Psoas muscle (tissue), 8 donors: ENCODE data around the gene JOSD2. TPM values are rescaled to one million over a fixed set of nuclear protein-coding genes. Genes with fewer than 3 reads are reported as not detected.

Experiments
- ATAC-seq, 4 donors: fragments of 200-7000 bp; cut with Tn5 transposase; one replicate each; pipeline ENCODE4 v1.9.1; 2020; ENCODE audit warnings: moderate library complexity in 3 of 4, mild to moderate bottlenecking in 2 of 4
- DNase-seq, 2 donors: peaks; one replicate each; pipeline ENCODE4 v3.0.0-alpha.2; 2020
- H3K27ac ChIP-seq: fragments of 200-600 bp; one replicate; pipeline ENCODE4 v1.8.0; 2022
- H3K27me3 ChIP-seq, 3 donors: fragments of 200-600 bp in 1 of 3; one replicate each; pipeline versions ENCODE4 v1.6.1 to v1.8.0; 2013 to 2022; ENCODE audit warnings: low read length in 2 of 3, mild to moderate bottlenecking in 2 of 3, moderate library complexity in 1 of 3; ENCODE audit not compliant: insufficient read depth in 3 of 3
- H3K36me3 ChIP-seq, 2 donors: fragments of 200-600 bp in 1 of 2; one replicate each; pipeline versions ENCODE4 v1.6.1 to v1.8.0; 2013 to 2022; ENCODE audit warnings: low read depth in 1 of 2, mild to moderate bottlenecking in 1 of 2, moderate library complexity in 1 of 2; ENCODE audit not compliant: insufficient read depth in 1 of 2
- H3K4me1 ChIP-seq: fragments of 200-600 bp; one replicate; pipeline ENCODE4 v1.8.0; 2022
- H3K4me3 ChIP-seq: fragments of 200-600 bp; one replicate; pipeline ENCODE4 v1.8.0; 2022; ENCODE audit warnings: mild to moderate bottlenecking
- H3K9me3 ChIP-seq: fragments of 200-600 bp; one replicate; pipeline ENCODE4 v1.8.0; 2022
- WGBS, 3 donors: extraction: QIAGEN DNeasy Blood & Tissue Kit; methylation state at CpG; one replicate each; pipeline versions ENCODE4 v1.1.6 to v1.1.7; 2013; 5-methylcytosine and 5-hydroxymethylcytosine counted together
- intact Hi-C, 2 donors: fragments of 100-400 bp; cut with DNase I; formaldehyde crosslinking; loops; one replicate each; pipeline versions ENCODE4 v1.11.0 to v1.14.2; 2022
- long read RNA-seq, 2 donors: library from polyadenylated mRNA; unstranded; transcript quantifications; one replicate each; pipeline ENCODE4 v2.0.0, GENCODE V29; 2021
- polyA plus RNA-seq, 3 donors: library from polyadenylated mRNA; stranded (reverse); fragments of 200-250 nt; gene quantifications; one replicate each; pipeline ENCODE4 v1.2.3, GENCODE V29; 2013
- total RNA-seq, 4 donors: library from RNA; stranded (reverse); fragmentation: NEBNext Ultra II Directional in 2 of 4; extraction: Animal tissue kit (Norgen Biotek cat#: 25700) in 2 of 4; gene quantifications; one replicate each; pipeline versions ENCODE4 v1.2.1 to v1.2.4, GENCODE V29; 2021 to 2023
- TF ChIP-seq, protein P1 (sequence below): fragments of 200-600 bp; IDR thresholded peaks from one replicate; pipeline ENCODE4 v1.8.0; 2022; ENCODE audit warnings: antibody characterized with exemption
- donor health status: healthy with polysubstance abuse.
- donor health status: DM: no; HTN: no; CAD: no; lungs with moderate emphysema.
- donor health status: Bipolar disorder and iron deficiency.
- donor health status: healthy.
- donor health status: DM: yes; HTN: yes; CAD: no.
- donor health status: DM: no; HTN: no; CAD: no.
- donor health status: DM: no; HTN: no; CAD: no.
- donor health status: DM: yes; HTN: yes; CAD: no.

JOSD2 gene, protein sequence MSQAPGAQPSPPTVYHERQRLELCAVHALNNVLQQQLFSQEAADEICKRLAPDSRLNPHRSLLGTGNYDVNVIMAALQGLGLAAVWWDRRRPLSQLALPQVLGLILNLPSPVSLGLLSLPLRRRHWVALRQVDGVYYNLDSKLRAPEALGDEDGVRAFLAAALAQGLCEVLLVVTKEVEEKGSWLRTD
- total RNA-seq (10 to 100 TPM; 28.5 to 41.0 (median 37.4) TPM), polyA plus RNA-seq (10 to 100 TPM; 51.9 to 87.2 (median 86.2) TPM)
- long read RNA-seq, donor 1, partial matches to known transcripts, result 3 of 8 reads
- long read RNA-seq, donor 1, other reads (novel, unspliced or antisense), result 1 of 8 reads
- long read RNA-seq, donor 2, transcript JOSD2-204 (5 exons, 996 nt), result major isoform, 10 of 25 reads
- long read RNA-seq, donor 2, partial matches to known transcripts, result 3 of 25 reads
- long read RNA-seq, donor 2, other reads (novel, unspliced or antisense), result 7 of 25 reads

DNA sequence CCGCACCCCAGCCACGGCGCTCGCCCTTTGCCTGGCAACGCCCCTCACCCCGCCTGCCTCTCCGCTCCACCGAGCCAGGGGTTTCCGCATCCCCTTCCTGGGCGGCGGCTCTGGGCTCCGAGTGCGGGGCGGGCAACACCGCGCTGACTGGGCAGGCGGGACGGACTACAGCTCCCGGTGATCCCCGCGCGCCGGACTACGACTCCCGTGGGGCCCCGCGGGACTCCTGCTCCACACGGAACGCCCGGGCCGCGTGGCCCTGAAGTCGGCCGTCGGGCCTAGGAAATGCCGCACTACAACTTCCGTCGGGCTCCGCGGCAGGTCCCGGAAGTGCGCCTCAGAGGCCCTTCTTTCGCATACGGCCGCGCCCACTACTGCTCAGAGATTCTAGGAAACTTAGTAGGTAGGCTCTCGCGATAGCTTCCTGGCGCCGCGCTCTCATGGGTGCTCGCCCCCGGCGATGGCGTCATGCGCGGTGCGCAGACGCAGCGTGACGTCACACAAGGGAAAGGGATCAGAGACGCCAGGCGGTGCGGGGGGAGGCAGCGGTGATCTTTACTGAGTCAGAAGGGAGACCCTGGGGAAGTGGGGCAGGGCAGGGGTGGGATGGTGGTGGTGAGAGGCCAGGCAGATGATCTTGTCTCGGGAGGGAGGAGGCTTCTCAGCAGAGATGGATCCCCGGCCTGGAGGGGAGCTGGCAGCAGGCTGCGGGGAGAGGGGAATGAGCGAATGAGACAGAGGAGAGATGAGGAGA is at the start of gene JOSD2:
JOSD2 (minus strand) TSS at position 123 of the 754 bp plus-strand sequence. CDS start 760 bp downstream, outside the sequence.
- 1% methylated on average over 57 to 69 of the region's 69 CpGs for WGBS, 3 donors
- TF ChIP-seq, protein P1, sequence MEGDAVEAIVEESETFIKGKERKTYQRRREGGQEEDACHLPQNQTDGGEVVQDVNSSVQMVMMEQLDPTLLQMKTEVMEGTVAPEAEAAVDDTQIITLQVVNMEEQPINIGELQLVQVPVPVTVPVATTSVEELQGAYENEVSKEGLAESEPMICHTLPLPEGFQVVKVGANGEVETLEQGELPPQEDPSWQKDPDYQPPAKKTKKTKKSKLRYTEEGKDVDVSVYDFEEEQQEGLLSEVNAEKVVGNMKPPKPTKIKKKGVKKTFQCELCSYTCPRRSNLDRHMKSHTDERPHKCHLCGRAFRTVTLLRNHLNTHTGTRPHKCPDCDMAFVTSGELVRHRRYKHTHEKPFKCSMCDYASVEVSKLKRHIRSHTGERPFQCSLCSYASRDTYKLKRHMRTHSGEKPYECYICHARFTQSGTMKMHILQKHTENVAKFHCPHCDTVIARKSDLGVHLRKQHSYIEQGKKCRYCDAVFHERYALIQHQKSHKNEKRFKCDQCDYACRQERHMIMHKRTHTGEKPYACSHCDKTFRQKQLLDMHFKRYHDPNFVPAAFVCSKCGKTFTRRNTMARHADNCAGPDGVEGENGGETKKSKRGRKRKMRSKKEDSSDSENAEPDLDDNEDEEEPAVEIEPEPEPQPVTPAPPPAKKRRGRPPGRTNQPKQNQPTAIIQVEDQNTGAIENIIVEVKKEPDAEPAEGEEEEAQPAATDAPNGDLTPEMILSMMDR, result no peak
- Histone ChIP-seq H3K27me3 (peaks cover 0 to 9% (median 0%) of the 10 kb centered on the region in 3 donors), H3K27ac (peak within 1 kb of the TSS; percentile 80), H3K9me3 (no peaks in the 10 kb centered on the region), H3K4me3 (peak within 1 kb of the TSS; percentile 88), H3K36me3 (peaks cover 0 to under 1% of the 10 kb centered on the region in 2 donors), H3K4me1 (peaks cover 7% of the 10 kb centered on the region)
- ATAC-seq (peak; percentile 90 to 96 (median 94)), DNase-seq (peak; percentile 99)
- intact Hi-C loops, result loop anchor here in 1 of 2 donors (5.0 kb wide), 1 partner anchor 34 kb away; the partner anchor contains the start of genes EMC10 and GARIN5A

DNA sequence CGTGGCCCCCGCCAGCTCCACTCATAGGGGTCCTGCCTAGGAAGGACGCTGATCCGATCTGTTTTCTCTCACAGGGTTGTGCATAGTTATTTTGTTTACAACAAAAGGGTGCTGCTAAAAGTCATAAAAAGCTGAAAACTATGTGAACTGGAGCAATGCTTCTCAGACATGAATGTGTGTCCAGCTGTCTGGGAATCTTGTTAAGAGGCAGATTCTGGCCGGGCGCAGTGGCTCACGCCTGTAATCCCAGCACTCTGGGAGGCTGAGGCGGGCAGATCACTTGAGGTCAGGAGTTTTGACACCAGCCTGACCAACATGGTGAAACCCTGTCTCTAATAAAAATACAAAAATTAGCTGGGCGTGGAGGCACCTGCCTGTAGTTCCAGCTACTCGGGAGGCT is 48.6 kb upstream of the JOSD2 start:
- Histone ChIP-seq H3K9me3 (no peaks in the 10 kb centered on the region), H3K27me3 (peaks cover 0 to 74% (median 12%) of the 10 kb centered on the region in 3 donors), H3K4me1 (peaks cover 4% of the 10 kb centered on the region), H3K36me3 (no peaks in the 10 kb centered on the region), H3K4me3 (no peak overlapping the region), H3K27ac (no peak overlapping the region)
- TF ChIP-seq, protein P1, result no peak
- intact Hi-C loops, result loop anchor here (5.0 to 10.0 kb wide), 2 partner anchors 192 to 195 kb away; partner anchors contain the start of gene NAPSA (in 2 of the 2)
- 36 to 63% (median 42%) methylated on average over 10 of the region's 10 CpGs for WGBS, 3 donors
- no peak for ATAC-seq
- no peak for DNase-seq

DNA sequence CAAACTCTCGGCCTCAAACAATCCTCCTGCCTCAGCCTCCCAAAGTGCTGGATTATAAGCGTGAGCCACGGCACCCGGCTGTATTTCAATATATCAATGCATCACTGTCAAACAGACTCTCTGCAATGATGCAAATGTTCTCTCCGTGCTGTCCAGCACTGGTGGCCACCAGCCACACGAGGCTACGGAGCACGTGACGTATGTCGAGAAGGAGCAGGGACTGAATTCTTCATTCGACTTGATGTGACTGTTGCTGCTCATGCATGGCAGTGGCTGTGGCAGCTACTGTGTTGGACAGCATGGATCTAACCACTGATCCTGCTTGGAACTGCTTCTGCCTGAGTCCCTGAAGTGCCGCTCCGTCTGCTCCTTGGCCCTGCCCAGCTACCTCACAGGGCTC is 47.5 kb upstream of the JOSD2 start:
- intact Hi-C loops, result loop anchor here (5.0 to 10.0 kb wide), 2 partner anchors 191 to 194 kb away; partner anchors contain the start of gene NAPSA (in 2 of the 2)
- H3K27me3 ChIP-seq, result peaks cover 0 to 73% (median 17%) of the 10 kb centered on the region in 3 donors
- H3K9me3 ChIP-seq, result no peaks in the 10 kb centered on the region
- ATAC-seq, result no peak
- TF ChIP-seq, protein P1, result no peak
- H3K4me3 ChIP-seq, result no peak overlapping the region
- DNase-seq, result peak in 1 of 2 donors; percentile 15
- no peaks in the 10 kb centered on the region for H3K36me3 ChIP-seq
- no peak overlapping the region for H3K27ac ChIP-seq
- peaks cover 4% of the 10 kb centered on the region for H3K4me1 ChIP-seq
- 84 to 91% (median 85%) methylated on average over 13 of the region's 13 CpGs for WGBS, 3 donors

DNA sequence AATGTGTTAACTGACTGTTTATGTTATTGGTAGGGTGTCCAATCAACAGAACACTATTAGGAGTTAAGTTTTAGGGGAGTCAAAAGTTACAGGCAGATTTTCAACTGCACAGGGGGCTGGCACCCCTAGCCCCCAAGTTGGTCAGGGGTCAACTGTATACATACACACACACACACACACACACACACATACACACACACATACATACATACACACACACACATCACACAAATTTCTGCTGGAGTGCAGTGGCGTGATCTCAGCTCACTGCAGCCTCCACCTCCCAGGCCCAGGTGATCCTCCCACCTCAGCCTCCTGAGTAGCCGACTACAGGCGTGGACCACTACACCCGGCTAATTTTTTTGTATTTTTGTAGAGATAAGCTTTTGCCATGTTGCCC is 47.0 kb upstream of the JOSD2 start:
- TF ChIP-seq, protein P1, result no peak
- Histone ChIP-seq H3K27ac (no peak overlapping the region), H3K4me3 (no peak overlapping the region), H3K9me3 (no peaks in the 10 kb centered on the region), H3K36me3 (no peaks in the 10 kb centered on the region), H3K4me1 (peaks cover 4% of the 10 kb centered on the region), H3K27me3 (peaks cover 0 to 73% (median 17%) of the 10 kb centered on the region in 3 donors)
- intact Hi-C loops, result loop anchor here (5.0 to 10.0 kb wide), 2 partner anchors 191 to 193 kb away; partner anchors contain the start of gene NAPSA (in 2 of the 2)
- DNase-seq (peak in 1 of 2 donors; percentile 16), ATAC-seq (no peak)
- 91 to 93% (median 92%) methylated on average over 4 of the region's 4 CpGs for WGBS, 3 donors
